ENCODE measurements around the gene AKT1. TPM values are rescaled to one million over a fixed set of nuclear protein-coding genes. Genes with fewer than 3 reads are reported as not detected.

AKT1 gene
- total RNA-seq, 1 donor from 2014 or later = 124 TPM

GRCh38 chr14:104772707-104773504 is 22.6 kb downstream of the AKT1 start:
- no peak for DNase-seq (ENCODE audit: low spot score)

- no peak for DNase-seq (ENCODE audit: low spot score)
Observed at GRCh38 chr14:104771918-104772706, 23.4 kb downstream of the AKT1 start.

GRCh38 chr14:104771374-104771773 is 24.2 kb downstream of the AKT1 start:
- DNase-seq (ENCODE audit: low spot score) = no peak

GRCh38 chr14:104770851-104771272 is 24.7 kb downstream of the AKT1 start:
- DNase-seq (ENCODE audit: low spot score) = no peak

GRCh38 chr14:104770072-104770579 is 25.4 kb downstream of the AKT1 start:
- no peak for DNase-seq (ENCODE audit: low spot score)

- no peak for DNase-seq (ENCODE audit: low spot score)
Observed at GRCh38 chr14:104769324-104770071, 26.1 kb downstream of the AKT1 start.

- peak; percentile 87 for DNase-seq (ENCODE audit: low spot score)
Observed at GRCh38 chr14:104768437-104769323, 26.9 kb downstream of the AKT1 start.

GRCh38 chr14:104767634-104767918 is 28.0 kb downstream of the AKT1 start:
- DNase-seq (ENCODE audit: low spot score) = no peak

- DNase-seq (ENCODE audit: low spot score) = no peak
Observed at GRCh38 chr14:104766863-104767633, 28.5 kb downstream of the AKT1 start.

- no peak for DNase-seq (ENCODE audit: low spot score)
Observed at GRCh38 chr14:104766256-104766862, 29.2 kb downstream of the AKT1 start.

GRCh38 chr14:104765517-104765916 is 30.0 kb downstream of the AKT1 start:
- DNase-seq (ENCODE audit: low spot score) = no peak

GRCh38 chr14:104758981-104759969 is 36.3 kb downstream of the AKT1 start:
- DNase-seq (ENCODE audit: low spot score) = no peak

- DNase-seq (ENCODE audit: low spot score) = no peak
Observed at GRCh38 chr14:104757681-104758392, 37.7 kb downstream of the AKT1 start.

- no peak for DNase-seq (ENCODE audit: low spot score)
Observed at GRCh38 chr14:104757238-104757585, 38.3 kb downstream of the AKT1 start.

GRCh38 chr14:104756477-104757237 is 38.9 kb downstream of the AKT1 start:
- DNase-seq (ENCODE audit: low spot score) = no peak

GRCh38 chr14:104755621-104756020 is 39.9 kb downstream of the AKT1 start:
- no peak for DNase-seq (ENCODE audit: low spot score)

- no peak for DNase-seq (ENCODE audit: low spot score)
Observed at GRCh38 chr14:104754213-104754851, 41.2 kb downstream of the AKT1 start.
